Inferior parietal cortex (tissue), 1 donor: ENCODE results near the gene SPECC1L.

ENCODE experiments used
- DNase-seq: peaks from one replicate; pipeline ENCODE4 v3.0.0-alpha.2; 2016; ENCODE audit errors: extremely low spot score

The SPECC1L gene

GRCh38 chr22:24414523-24414922, 143.9 kb downstream of the SPECC1L start:
- DNase-seq: no peak

- DNase-seq: no peak
These were observed 144.6 kb downstream of the SPECC1L start for GRCh38 chr22:24414984-24415945.

- DNase-seq: no peak
These were observed 145.5 kb downstream of the SPECC1L start for GRCh38 chr22:24416095-24416494.

GRCh38 chr22:24416611-24417010, 146.0 kb downstream of the SPECC1L start:
- DNase-seq: no peak

GRCh38 chr22:24417200-24417599, 146.6 kb downstream of the SPECC1L start:
- DNase-seq: no peak

- DNase-seq: no peak
These were observed 147.4 kb downstream of the SPECC1L start for GRCh38 chr22:24417901-24418641.

- no peak for DNase-seq
These were observed 148.3 kb downstream of the SPECC1L start for GRCh38 chr22:24418786-24419474.

- DNase-seq: no peak
These were observed 148.8 kb downstream of the SPECC1L start for GRCh38 chr22:24419475-24419850.

GRCh38 chr22:24420072-24420976, 149.7 kb downstream of the SPECC1L start:
- no peak for DNase-seq

- no peak for DNase-seq
These were observed 150.3 kb downstream of the SPECC1L start for GRCh38 chr22:24420977-24421343.

- no peak for DNase-seq
These were observed 150.8 kb downstream of the SPECC1L start for GRCh38 chr22:24421428-24421931.

- no peak for DNase-seq
These were observed 151.6 kb downstream of the SPECC1L start for GRCh38 chr22:24422102-24422665.

- DNase-seq: peak; percentile 20
These were observed 152.9 kb downstream of the SPECC1L start for GRCh38 chr22:24423519-24424000.

GRCh38 chr22:24424001-24424900, 153.6 kb downstream of the SPECC1L start:
- no peak for DNase-seq

- no peak for DNase-seq
These were observed 154.5 kb downstream of the SPECC1L start for GRCh38 chr22:24424901-24425775.

- DNase-seq: no peak
These were observed 155.8 kb downstream of the SPECC1L start for GRCh38 chr22:24426436-24426835.

GRCh38 chr22:24426851-24427499, 156.3 kb downstream of the SPECC1L start:
- no peak for DNase-seq
